HCT116 (cell line): Measurements from ENCODE around the gene KRTAP10-8.

Source experiments
- CTCF ChIP-seq, 3 experiments: fragments of 200-600 bp in 1 of 3; sonication (generic) in 1 of 3; IDR thresholded peaks in 2 of 3; conservative IDR thresholded peaks in 1 of 3; 2 replicates each; pipeline ENCODE4 v1.5.1; 2012 to 2017; ENCODE audit warnings: low read depth in 2 of 3, low read length in 2 of 3, antibody characterized with exemption in 1 of 3, borderline replicate concordance in 1 of 3, control low read depth in 1 of 3, mild to moderate bottlenecking in 1 of 3, mixed read lengths in 1 of 3, mixed run types in 1 of 3, moderate library complexity in 1 of 3; ENCODE audit not compliant: insufficient read depth in 1 of 3
- EZH2 ChIP-seq: fragments of 200-600 bp; sonication (generic); IDR thresholded peaks from 2 replicates; pipeline ENCODE4 v1.6.1; 2017; ENCODE audit warnings: antibody characterized with exemption, mixed run types
- EZH2phosphoT487 ChIP-seq: fragments of 200-600 bp; IDR thresholded peaks from 2 replicates; pipeline ENCODE4 v1.6.1; 2018; ENCODE audit warnings: antibody characterized with exemption, borderline replicate concordance
- JUND ChIP-seq: IDR thresholded peaks from 2 replicates; pipeline ENCODE4 v1.6.1; 2012
- POLR2A ChIP-seq: IDR thresholded peaks from 2 replicates; pipeline ENCODE4 v1.7.0; 2011; ENCODE audit warnings: borderline replicate concordance; ENCODE audit not compliant: insufficient read depth, insufficient read length; ENCODE audit errors: extremely low read depth
- RAD21 ChIP-seq: IDR thresholded peaks from 2 replicates; pipeline ENCODE4 v1.6.1; 2012; ENCODE audit warnings: low read depth, mild to moderate bottlenecking

- TF ChIP-seq CTCF (IDR thresholded peaks at IDR 0.05 in 2 of 3, conservative IDR thresholded peaks at IDR 0.05 in 1 of 3; ENCODE audit: borderline replicate concordance in 1 of 3, insufficient read depth in 1 of 3, low read depth in 2 of 3, low read length in 2 of 3) = no peak
- TF ChIP-seq JUND = no peak
- TF ChIP-seq POLR2A = no peak
- no peak for TF ChIP-seq RAD21
- TF ChIP-seq EZH2 = no peak
- no peak for TF ChIP-seq EZH2phosphoT487
Measured at GRCh38 chr21:44602463-44602850, 9.4 kb upstream of the KRTAP10-8 start.
